ENCODE measurements around the gene OR11H7.

DNA sequence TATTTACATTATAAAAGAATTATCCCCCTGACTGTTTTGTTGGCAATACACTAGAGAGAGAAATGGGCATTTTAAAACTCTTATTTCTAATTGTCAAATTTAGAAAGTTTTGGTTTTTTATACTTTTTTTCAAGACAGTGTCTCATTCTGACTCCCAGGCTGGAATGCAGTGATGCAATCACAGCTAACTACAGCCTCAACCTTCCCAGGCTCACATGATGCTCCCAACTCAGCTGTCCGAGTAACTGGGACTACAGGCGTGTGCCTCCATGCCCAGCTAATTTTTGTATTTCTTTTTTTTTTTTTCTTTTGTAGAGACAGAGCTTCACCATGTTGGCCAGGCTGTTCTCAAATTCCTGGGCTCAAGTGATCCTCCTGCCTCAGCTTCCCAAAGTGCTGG lies 13.6 kb upstream of the OR11H7 start:
- no peak for TF ChIP-seq EZH2 (IDR thresholded peaks at IDR 0.05; ENCODE audit: insufficient read depth, poor library complexity, severe bottlenecking)
- no peak for TF ChIP-seq EZH2phosphoT487 (IDR thresholded peaks at IDR 0.05; ENCODE audit: insufficient read depth, low read depth)

All from GM23248 (cell line).